ENCODE results near the gene PRKAR1B.

DNA sequence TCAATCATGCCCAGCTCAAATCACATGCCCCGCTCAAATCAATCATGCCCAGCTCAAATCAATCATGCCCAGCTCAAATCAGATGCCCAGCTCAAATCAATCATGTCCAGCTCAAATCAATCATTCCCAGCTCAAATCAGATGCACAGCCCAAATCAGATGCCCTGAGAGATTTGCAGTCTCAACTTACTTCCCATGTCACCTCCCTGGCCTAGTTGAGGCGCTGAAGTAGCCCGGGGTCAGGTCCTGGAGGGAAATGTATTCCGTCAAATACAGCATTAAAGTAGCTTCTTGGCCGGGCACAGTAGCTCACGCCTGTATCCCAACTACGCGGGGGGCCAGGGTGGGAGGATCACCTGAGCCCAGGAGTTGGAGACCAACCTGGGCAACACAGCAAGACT lies 15.7 kb upstream of the PRKAR1B start:
- TF ChIP-seq, protein P1, sequence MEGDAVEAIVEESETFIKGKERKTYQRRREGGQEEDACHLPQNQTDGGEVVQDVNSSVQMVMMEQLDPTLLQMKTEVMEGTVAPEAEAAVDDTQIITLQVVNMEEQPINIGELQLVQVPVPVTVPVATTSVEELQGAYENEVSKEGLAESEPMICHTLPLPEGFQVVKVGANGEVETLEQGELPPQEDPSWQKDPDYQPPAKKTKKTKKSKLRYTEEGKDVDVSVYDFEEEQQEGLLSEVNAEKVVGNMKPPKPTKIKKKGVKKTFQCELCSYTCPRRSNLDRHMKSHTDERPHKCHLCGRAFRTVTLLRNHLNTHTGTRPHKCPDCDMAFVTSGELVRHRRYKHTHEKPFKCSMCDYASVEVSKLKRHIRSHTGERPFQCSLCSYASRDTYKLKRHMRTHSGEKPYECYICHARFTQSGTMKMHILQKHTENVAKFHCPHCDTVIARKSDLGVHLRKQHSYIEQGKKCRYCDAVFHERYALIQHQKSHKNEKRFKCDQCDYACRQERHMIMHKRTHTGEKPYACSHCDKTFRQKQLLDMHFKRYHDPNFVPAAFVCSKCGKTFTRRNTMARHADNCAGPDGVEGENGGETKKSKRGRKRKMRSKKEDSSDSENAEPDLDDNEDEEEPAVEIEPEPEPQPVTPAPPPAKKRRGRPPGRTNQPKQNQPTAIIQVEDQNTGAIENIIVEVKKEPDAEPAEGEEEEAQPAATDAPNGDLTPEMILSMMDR (conservative IDR thresholded peaks at IDR 0.05 in 1 of 2, IDR thresholded peaks at IDR 0.05 in 1 of 2; ENCODE audit: extremely low read depth in 1 of 2, insufficient read depth in 1 of 2, low read depth in 1 of 2, low read length in 2 of 2), result no peak
- no peak for TF ChIP-seq EZH2 (IDR thresholded peaks at IDR 0.05; ENCODE audit: borderline replicate concordance, low read length)

Measured in mammary epithelial cell (primary cell).